NCI-H526 (cell line): ENCODE results near the gene RTTN.

Experiments used
- DNase-seq, 2 experiments: peaks; one replicate each; lab custom pipeline; 2025; lab: John Stamatoyannopoulos, UW

Gene RTTN

GRCh38 chr18:70197026-70197425 is 8.5 kb downstream of the RTTN start:
- no peak for DNase-seq

- DNase-seq: peak; percentile 5 to 57
These were observed 9.5 kb downstream of the RTTN start for GRCh38 chr18:70195852-70196434.

DNA sequence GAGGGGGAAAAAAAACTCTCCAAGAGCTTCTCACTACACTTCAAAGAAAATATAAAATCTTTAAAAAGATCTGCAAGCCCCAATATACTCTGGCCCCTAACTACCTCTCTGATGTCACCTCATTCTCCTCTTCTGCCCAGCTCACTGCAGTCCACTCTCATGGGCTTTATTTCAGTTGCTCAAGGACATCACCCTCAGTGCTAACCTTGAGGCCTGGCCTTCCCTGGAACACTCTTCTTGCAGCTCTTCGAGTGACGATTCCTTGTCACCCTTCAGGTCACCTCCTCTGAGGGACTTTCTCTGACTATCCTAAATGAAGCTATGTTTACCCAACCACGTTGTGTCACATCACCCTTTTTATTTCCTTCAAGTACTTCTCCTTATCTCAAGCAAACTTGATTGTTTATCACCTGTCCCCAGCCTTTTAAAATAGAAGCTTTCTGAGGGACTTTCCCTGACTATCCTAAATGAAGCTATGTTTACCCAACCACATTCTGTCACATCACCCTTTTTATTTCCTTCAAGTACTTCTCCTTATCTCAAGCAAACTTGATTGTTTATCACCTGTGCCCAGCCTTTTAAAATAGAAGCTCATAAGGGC is 10.4 kb downstream of the RTTN start:
- no peak for DNase-seq

DNA sequence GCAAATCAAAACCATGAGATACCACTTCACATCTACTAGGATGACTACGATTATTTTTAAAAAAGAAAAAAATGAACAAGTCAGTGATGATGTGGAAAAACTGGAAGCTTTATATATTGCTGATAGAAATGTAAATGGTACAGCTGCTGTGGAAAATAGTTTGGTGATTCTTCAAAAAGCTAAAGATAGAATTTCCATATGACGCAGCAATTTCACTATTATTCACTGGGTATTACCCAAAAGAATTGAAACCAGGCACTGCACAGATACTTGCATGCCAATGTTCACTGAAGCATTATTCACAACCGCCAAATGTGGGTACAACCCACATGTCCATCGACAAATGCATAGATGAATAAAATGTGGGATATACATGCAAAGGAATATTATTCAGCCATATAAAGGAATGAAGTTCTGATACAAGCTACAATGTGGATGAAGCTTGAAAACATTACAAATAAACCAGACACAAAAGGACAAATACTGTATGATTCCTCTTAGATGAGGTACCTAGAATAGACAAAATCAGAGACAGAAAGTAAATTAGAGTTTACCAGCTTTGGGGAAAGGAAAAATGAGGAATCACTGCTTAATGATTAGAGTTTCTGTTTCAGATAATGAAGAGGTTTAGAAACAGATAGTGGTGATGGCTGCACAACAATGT is 11.1 kb downstream of the RTTN start:
- DNase-seq: no peak

DNA sequence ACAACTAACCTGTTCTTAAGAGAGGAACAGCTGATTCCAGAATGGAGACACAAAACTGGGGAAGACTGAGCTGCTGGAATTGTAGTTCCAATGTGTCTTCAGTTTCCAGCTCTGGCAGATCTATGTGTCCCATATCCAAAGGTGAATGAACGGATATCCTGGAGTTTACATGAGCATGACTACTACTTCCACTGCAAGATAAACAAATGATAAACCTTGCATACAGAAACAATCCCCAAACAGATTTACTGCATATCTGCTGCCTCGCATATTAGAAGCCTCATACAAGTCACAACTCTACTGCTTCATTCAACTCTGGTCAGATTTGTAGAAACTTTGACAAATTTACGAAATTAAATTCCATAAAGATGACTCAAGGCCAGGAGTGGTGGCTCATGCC is 15.0 kb downstream of the RTTN start:
- no peak for DNase-seq

- DNase-seq: no peak
These were observed 17.4 kb downstream of the RTTN start for GRCh38 chr18:70188113-70188512.

DNA sequence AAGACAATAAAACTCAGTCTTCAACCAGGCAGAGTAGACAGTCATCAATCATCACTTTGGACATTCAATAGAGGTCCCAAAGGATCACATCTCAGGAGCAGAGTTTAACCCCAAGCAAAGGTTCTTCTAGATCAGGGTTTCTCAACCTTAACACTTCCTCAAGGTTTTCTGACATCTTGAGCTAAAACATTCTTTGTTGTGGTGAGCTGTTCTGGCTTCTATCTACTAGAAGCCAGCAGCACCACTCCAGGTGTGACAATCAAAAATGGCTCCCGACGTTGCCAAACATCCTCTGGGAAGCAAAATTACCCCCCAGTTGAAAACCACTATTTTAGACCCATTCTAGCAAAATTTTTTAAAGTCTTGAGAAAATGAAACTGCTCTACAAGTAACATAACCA is 22.0 kb downstream of the RTTN start:
- no peak for DNase-seq

DNA sequence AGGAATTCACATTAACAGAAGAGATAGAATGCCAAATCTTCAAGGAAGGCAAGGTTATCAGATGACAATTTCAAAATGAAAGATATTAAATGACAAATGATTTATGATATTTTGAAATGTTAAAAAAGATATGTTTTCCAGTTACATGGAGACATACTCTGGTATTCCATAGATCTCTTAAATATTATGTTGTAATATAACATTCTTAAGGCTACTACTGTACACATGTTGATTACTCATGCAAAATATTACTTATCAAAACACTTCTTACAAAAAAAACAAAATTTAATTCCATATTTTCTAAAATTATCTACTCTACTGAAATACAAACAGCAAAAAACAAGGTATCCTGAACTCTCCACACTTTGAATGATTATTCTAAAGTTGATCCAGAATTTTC is 22.9 kb downstream of the RTTN start:
- DNase-seq: no peak

DNA sequence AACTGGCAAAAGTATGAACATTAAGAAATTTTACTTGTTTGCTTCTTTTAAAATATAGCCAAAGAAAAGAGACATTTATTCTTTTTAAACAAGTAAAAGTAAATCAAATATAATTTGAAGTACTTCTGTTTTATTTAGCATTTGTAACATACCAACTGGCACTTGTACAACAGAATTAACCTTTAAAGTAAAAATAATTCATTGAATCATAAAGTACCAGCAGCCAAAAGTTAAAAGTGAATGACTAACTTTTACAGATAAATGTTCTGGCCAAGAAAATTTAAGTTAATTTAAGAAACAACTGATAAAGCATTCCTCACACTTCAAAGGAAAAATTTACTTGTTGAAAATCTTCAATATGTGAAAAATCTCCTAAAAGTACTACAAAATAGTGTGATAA is 23.8 kb downstream of the RTTN start:
- no peak for DNase-seq

DNA sequence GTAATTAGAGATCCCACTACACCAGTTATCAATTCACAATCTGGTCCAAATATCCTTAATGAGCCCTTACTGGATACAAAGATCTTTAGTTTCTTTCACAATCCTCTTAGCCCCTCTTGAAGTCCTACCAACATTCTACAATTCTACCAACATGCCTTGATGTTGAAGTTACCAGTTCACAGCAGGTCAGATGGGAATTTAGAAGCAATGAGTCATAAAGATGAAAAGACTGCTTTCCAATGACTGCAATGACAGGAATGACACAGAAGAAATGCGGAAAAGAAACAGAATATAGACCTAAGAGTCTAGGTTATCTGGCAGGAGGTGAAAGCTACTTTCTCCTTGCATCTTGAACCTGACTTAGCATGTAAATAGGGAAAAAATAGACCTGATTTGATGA is 24.5 kb downstream of the RTTN start:
- no peak for DNase-seq

GRCh38 chr18:70176537-70176936 is 28.9 kb downstream of the RTTN start:
- no peak for DNase-seq

- no peak for DNase-seq
These were observed 30.3 kb downstream of the RTTN start for GRCh38 chr18:70175216-70175615.

DNA sequence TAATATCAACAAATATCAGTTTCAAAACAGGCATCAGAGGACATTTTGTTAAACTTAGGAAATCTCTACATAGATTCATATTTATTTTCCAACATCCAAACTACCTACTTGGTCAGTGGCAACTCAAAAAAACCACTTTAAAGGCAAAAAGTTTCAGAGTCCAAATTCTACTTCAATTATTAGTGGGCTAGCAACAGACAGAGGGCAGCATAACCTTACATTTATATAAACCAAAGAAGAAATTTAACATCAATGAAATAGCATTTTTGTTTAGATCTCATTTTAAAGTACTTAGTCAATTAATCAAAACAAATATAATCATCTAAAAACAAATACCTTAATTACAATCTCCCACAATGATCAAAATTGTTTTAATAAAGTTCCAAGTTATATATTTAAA is 33.3 kb downstream of the RTTN start:
- no peak for DNase-seq

DNA sequence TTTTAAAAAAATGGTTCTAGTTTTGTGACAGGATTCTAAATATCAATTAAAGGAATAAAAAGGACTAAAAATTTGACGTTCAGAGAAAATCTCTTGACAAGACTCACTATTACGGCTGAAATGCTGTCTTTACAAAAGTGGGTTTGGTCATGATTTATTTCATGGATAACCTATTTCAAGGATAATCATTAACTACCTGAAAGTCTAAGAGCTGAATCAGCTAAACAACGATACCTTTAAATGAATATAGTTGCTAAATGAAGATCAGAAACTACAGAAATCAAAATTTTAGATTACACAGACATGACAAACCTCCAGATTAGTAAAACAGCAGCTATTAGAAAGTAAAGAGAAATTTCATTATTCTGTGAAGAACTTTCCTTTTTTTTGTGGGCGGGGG is 35.7 kb downstream of the RTTN start:
- DNase-seq: no peak

GRCh38 chr18:70166668-70167067 is 38.8 kb downstream of the RTTN start:
- no peak for DNase-seq

- DNase-seq: no peak
These were observed 39.6 kb downstream of the RTTN start for GRCh38 chr18:70165936-70166335.

GRCh38 chr18:70160073-70160678 is 45.3 kb downstream of the RTTN start:
- no peak for DNase-seq

DNA sequence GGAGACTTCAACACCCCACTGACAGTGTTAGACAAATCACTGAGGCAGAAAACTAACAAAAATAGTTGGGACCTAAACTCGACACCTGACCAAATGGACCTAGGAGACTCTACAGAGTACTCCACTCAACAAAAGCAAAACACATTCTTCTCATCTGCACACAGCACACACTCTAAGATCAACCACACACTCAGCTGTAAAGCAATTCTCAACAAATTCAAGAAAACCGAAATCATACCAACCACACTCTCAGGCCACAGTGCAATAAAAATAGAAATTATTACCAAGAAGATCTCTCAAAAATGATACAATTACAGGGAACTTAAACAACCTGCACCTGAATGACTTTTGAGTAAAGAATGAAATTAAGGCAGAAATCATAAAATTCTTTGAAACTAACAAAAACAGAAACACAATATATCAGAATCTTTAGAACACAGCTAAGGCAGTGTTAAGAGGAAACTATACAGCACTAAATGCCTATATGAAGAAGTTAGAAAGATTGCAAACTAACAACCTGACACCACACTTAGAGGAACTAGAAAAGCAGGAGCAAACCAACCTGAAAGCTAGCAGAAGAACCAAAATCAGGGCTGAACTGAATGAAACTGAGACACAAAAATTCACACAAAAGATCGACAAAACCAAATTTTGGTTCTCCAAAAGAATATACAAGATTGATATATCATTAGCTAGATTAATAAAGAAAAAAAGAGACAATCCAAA is 46.3 kb downstream of the RTTN start:
- no peak for DNase-seq

DNA sequence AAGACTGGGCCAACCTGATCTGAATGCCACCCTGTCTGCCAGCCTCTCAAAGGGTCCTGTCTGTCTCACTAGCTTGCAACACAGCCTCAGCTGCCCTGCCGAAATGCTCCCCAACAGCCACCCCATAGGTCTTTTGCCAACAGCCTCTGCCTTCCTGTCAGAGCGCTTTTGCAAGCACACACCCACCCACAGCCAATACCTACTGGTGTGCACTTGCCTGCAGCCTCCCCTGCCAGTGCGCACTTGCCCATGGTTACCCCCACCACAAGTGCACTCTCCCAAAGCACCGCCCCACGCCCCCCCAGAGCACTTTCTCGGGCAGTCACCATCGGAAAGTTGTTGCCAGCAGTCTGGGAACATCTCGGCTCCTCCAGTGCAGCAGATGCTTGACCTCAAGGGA is 48.6 kb downstream of the RTTN start:
- DNase-seq: no peak

DNA sequence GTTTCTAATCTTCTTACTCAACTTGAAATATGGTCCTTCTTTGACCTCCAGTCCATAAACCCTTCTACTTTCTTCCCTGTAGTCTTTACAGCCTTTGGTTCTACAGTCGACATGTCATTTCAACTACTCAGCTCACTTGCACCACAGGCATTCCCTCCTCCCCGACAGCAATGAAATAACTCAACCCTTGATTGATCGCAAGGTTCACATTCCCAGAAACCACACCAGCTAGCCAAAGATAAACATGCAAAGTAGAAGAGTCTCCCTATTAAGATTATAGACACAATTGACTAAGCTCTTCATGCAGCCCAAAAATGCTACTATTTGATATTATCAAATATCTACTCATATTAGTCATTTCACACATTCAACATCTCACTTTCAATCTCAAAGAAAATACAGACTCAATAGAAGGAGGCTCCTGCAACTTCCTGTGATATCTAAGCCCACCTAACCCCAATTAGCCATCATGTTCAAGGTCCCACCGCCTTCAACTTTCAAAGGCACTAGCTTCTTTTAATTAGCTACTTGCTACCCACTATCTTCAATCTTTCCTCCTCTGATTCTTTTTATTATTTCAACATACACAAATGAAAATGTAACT is 50.8 kb downstream of the RTTN start:
- peak in 1 of 2 experiments; percentile 4 for DNase-seq

GRCh38 chr18:70151614-70152013 is 53.9 kb downstream of the RTTN start:
- peak in 1 of 2 experiments; percentile 11 for DNase-seq

DNA sequence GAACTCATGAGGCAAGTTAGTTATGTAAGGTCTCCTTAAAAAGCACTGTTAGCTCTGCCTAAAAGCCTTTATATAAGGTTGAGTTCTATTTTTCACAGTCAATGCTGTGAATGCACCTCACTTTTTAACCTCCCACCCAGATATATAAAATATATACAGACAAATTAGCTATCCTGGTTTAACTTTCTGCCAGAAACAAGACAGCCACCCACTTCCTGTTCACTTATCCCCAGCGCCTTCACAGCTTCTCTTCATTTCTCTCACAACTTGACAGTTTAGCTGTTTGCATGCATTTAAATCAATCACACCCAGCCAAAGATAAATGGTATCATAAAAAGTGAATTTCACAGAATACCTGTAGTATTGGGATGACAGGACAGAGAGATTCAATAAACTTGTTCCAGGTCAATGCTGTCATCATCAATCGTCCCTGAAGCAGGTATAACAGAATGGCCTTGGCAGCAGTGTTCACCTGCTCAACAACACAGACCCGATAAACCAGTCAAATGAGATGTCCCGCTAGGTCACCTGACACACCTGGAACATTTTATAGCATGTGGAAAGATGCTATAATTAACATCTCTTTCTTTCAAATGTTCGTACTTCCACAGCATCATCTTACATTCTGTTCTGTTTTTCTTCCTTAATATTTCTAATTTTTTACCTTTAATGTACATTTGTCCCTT is 55.7 kb downstream of the RTTN start:
- no peak for DNase-seq
